T-cell (primary cell): ENCODE data around the gene CLP1. TPM values are rescaled to one million over a fixed set of nuclear protein-coding genes. Genes with fewer than 3 reads are reported as not detected.
"Not testable (repeated sequence)": the region's sequence is repeated elsewhere in the genome, so short reads cannot be mapped to it uniquely, and the experiment has no call there.

ENCODE experiments used
- ATAC-seq, 4 experiments: fragments of 200-7000 bp in 3 of 4; fragments of 150-1000 bp in 1 of 4; cut with Tn5 transposase; replicated peaks in 1 of 4; 1 replicate in 3 of 4; 2 replicates in 1 of 4; pipeline ENCODE4 v1.10.0; 2021; ENCODE audit warnings: moderate library complexity in 3 of 4, mild to moderate bottlenecking in 2 of 4, moderate number of reproducible peaks in 1 of 4
- CTCF ChIA-PET, 2 donors: fragments of 300-600 bp; sonication (Branson Sonifier 250); formaldehyde crosslinking; loops; one replicate each; lab custom pipeline; 2022; ENCODE audit warnings: antibody characterized with exemption in 2 of 2; lab: Charles Lee
- POLR2A ChIA-PET, 2 donors: fragments of 300-600 bp; sonication (Branson Sonifier 250); formaldehyde crosslinking; loops; one replicate each; lab custom pipeline; 2022; ENCODE audit warnings: antibody characterized with exemption in 2 of 2; lab: Charles Lee
- DNase-seq, 35 experiments: peaks; one replicate each; pipeline versions ENCODE4 v3.0.0 to v3.0.0-alpha.2; 2013 to 2023
- H3K27ac ChIP-seq: one replicate; pipeline ENCODE4 v1.5.1; 2013; ENCODE audit warnings: low read length
- H3K27me3 ChIP-seq, 2 experiments: replicated peaks in 1 of 2; 1 replicate in 1 of 2; 2 replicates in 1 of 2; pipeline versions ENCODE4 v1.6.1 to v1.7.0; 2013; ENCODE audit warnings: low read length in 1 of 2, mixed read lengths in 1 of 2; ENCODE audit not compliant: control insufficient read depth in 2 of 2, insufficient read depth in 2 of 2; ENCODE audit errors: extremely low read depth in 1 of 2
- H3K36me3 ChIP-seq, 2 donors: 1 replicate in 1 of 2; 2 replicates in 1 of 2; pipeline versions ENCODE4 v1.6.1 to v1.7.0; 2013; ENCODE audit warnings: low read length in 1 of 2; ENCODE audit not compliant: control insufficient read depth in 2 of 2, insufficient read depth in 1 of 2; ENCODE audit errors: extremely low read depth in 1 of 2
- H3K4me1 ChIP-seq, 2 experiments: 1 replicate in 1 of 2; 2 replicates in 1 of 2; pipeline versions ENCODE4 v1.6.1 to v1.7.0; 2013; ENCODE audit warnings: low read length in 2 of 2, mixed read lengths in 1 of 2; ENCODE audit not compliant: insufficient read depth in 2 of 2, control insufficient read depth in 1 of 2; ENCODE audit errors: extremely low read depth in 1 of 2
- H3K4me3 ChIP-seq, 2 donors: 1 replicate in 1 of 2; 2 replicates in 1 of 2; pipeline versions ENCODE4 v1.5.1 to v1.7.0; 2013; ENCODE audit warnings: mild to moderate bottlenecking in 2 of 2, low read length in 1 of 2, moderate library complexity in 1 of 2; ENCODE audit not compliant: control insufficient read depth in 1 of 2; ENCODE audit errors: extremely low read depth in 1 of 2
- H3K9me3 ChIP-seq: 2 replicates; pipeline ENCODE4 v1.7.0; 2013
- H3K27ac Mint-ChIP-seq, 2 donors: one replicate each; pipeline ENCODE4 v1.8.0; 2020 to 2021; ENCODE audit warnings: mild to moderate bottlenecking in 2 of 2, mixed read lengths in 2 of 2
- H3K27me3 Mint-ChIP-seq, 2 donors: one replicate each; pipeline ENCODE4 v1.8.0; 2021 to 2022; ENCODE audit warnings: mixed read lengths in 2 of 2
- H3K36me3 Mint-ChIP-seq: one replicate; pipeline ENCODE4 v1.8.0; 2021; ENCODE audit warnings: mixed read lengths
- H3K4me1 Mint-ChIP-seq, 3 donors: one replicate each; pipeline ENCODE4 v1.8.0; 2020 to 2022; ENCODE audit warnings: mixed read lengths in 3 of 3, mild to moderate bottlenecking in 1 of 3
- H3K4me3 Mint-ChIP-seq, 3 donors: one replicate each; pipeline ENCODE4 v1.8.0; 2020 to 2022; ENCODE audit warnings: mild to moderate bottlenecking in 3 of 3, mixed read lengths in 3 of 3, moderate library complexity in 3 of 3
- H3K9me3 Mint-ChIP-seq, 3 donors: one replicate each; pipeline ENCODE4 v1.8.0; 2020 to 2022; ENCODE audit warnings: mixed read lengths in 3 of 3
- WGBS: methylation state at CpG from one replicate; pipeline ENCODE4 v1.1.5; 2013; ENCODE audit warnings: missing lambda C conversion rate; ENCODE audit not compliant: insufficient coverage; 5-methylcytosine and 5-hydroxymethylcytosine counted together
- total RNA-seq, 35 experiments: library from RNA in 6 of 35; stranded (reverse) in 6 of 35; fragments of 120-200 nt in 1 of 35; gene quantifications; one replicate each; pipeline versions ENCODE4 v1.2.1 to v1.2.4 and lab custom pipeline; 2013 to 2026

CLP1 gene
- total RNA-seq, 5 donors from 2014 or later (not counting 1 experiment from before 2014, with no cell fraction given): 14.3 to 16.0 (median 14.5) TPM

GRCh38 chr11:57699813-57700212 lies 42.3 kb downstream of the CLP1 start:
- H3K27ac ChIP-seq: no peak overlapping the region
- no peaks in the 10 kb centered on the region for H3K9me3 ChIP-seq
- no peaks in the 10 kb centered on the region for H3K27me3 ChIP-seq
- CTCF ChIA-PET: no interaction called here
- Mint-ChIP-seq H3K4me3 (no peak overlapping the region), H3K27ac (peak overlapping the region in 1 of 2 donors; percentile 16), H3K27me3 (no peaks in the 10 kb centered on the region), H3K36me3 (peaks cover 38% of the 10 kb centered on the region), H3K9me3 (no peaks in the 10 kb centered on the region), H3K4me1 (peaks cover 0 to 8% (median 0%) of the 10 kb centered on the region in 3 donors)
- no CpG with 5 or more reads among the region's 10 CpGs for WGBS
- no peak overlapping the region for H3K4me3 ChIP-seq
- H3K36me3 ChIP-seq: peaks cover 25 to 80% of the 10 kb centered on the region in 2 donors
- no peaks in the 10 kb centered on the region for H3K4me1 ChIP-seq
- POLR2A ChIA-PET: no interaction called here
- DNase-seq (no peak), ATAC-seq (no peak)

- WGBS: no CpG with 5 or more reads among the region's 3 CpGs
- Mint-ChIP-seq H3K27me3 (no peaks in the 10 kb centered on the region), H3K4me1 (peaks cover 0 to 8% (median 0%) of the 10 kb centered on the region in 3 donors), H3K36me3 (peaks cover 40% of the 10 kb centered on the region), H3K9me3 (no peaks in the 10 kb centered on the region), H3K4me3 (no peak overlapping the region), H3K27ac (peak overlapping the region in 1 of 2 donors; percentile 55)
- DNase-seq: no peak
- no peak for ATAC-seq
- CTCF ChIA-PET: interaction anchor here in 1 of 2 donors (0.6 kb wide), 2 partner anchors 17 to 102 kb away, joined by 3 read pairs; no protein-coding TSS in a partner anchor
- peaks cover 25 to 77% of the 10 kb centered on the region in 2 donors for H3K36me3 ChIP-seq
- H3K4me3 ChIP-seq: no peak overlapping the region
- POLR2A ChIA-PET: no interaction called here
- H3K27me3 ChIP-seq: no peaks in the 10 kb centered on the region
- no peaks in the 10 kb centered on the region for H3K9me3 ChIP-seq
- no peaks in the 10 kb centered on the region for H3K4me1 ChIP-seq
- no peak overlapping the region for H3K27ac ChIP-seq
Observed at GRCh38 chr11:57700425-57700824, 42.9 kb downstream of the CLP1 start.

DNA sequence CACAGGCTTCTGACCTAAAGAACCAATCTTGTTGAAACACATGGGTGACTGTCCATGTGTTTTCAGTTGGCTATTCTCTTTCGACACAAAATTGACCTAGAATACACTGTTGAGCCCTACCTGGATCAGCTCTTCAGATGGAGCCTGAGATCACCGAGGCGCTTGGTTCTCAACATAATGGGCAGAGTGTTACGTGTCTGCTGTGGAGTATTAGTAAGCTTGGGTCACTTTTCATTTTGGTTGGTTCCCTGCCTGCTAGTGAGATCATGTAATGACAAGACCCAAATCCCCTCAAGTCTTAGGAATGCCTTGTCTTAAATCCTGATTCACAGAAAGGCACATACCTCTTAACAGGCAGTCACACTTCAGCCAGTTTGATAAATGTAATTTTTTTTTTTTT lies 45.8 kb downstream of the CLP1 start:
- H3K27ac ChIP-seq: no peak overlapping the region
- H3K9me3 Mint-ChIP-seq: no peaks in the 10 kb centered on the region
- no peaks in the 10 kb centered on the region for H3K4me1 ChIP-seq
- H3K4me3 ChIP-seq: no peak overlapping the region
- no peaks in the 10 kb centered on the region for H3K9me3 ChIP-seq
- peaks cover 23 to 53% of the 10 kb centered on the region in 2 donors for H3K36me3 ChIP-seq
- H3K36me3 Mint-ChIP-seq: peaks cover 32% of the 10 kb centered on the region
- no peaks in the 10 kb centered on the region for H3K27me3 ChIP-seq
- H3K27ac Mint-ChIP-seq: no peak overlapping the region
- POLR2A ChIA-PET: interaction anchor here (0.6 to 0.7 kb wide), 2 partner anchors 361 to 367 kb away, joined by 5 to 7 read pairs; no protein-coding TSS in a partner anchor
- H3K27me3 Mint-ChIP-seq: no peaks in the 10 kb centered on the region
- H3K4me3 Mint-ChIP-seq: no peak overlapping the region
- DNase-seq: no peak
- 100% methylated on average over 3 of the region's 4 CpGs for WGBS
- H3K4me1 Mint-ChIP-seq: peaks cover 4 to 5% (median 4%) of the 10 kb centered on the region in 3 donors
- no peak for ATAC-seq
- CTCF ChIA-PET: interaction anchor here (0.7 to 1.7 kb wide), 4 partner anchors 11 to 245 kb away, joined by 3 to 6 read pairs (median 3); partner anchors contain the start of gene BTBD18 (in 1 of the 2)

GRCh38 chr11:57704932-57705331 lies 47.4 kb downstream of the CLP1 start:
- POLR2A ChIA-PET: interaction anchor here in 1 of 2 donors (1.7 kb wide), 1 partner anchor 9 kb away, joined by 7 read pairs; no protein-coding TSS in a partner anchor
- no peaks in the 10 kb centered on the region for H3K9me3 Mint-ChIP-seq
- peak overlapping the region in 1 of 2 donors; percentile 48 for H3K27ac Mint-ChIP-seq
- H3K4me3 ChIP-seq: no peak overlapping the region
- no peak overlapping the region for H3K4me3 Mint-ChIP-seq
- ATAC-seq: no peak
- peaks cover 10 to 13% (median 10%) of the 10 kb centered on the region in 3 donors for H3K4me1 Mint-ChIP-seq
- no peaks in the 10 kb centered on the region for H3K27me3 Mint-ChIP-seq
- no peak for DNase-seq
- peaks cover 25% of the 10 kb centered on the region for H3K36me3 Mint-ChIP-seq
- no peaks in the 10 kb centered on the region for H3K27me3 ChIP-seq
- CTCF ChIA-PET: no interaction called here
- WGBS: no CpG with 5 or more reads among the region's 6 CpGs
- peaks cover 10 to 37% of the 10 kb centered on the region in 2 donors for H3K36me3 ChIP-seq
- H3K9me3 ChIP-seq: no peaks in the 10 kb centered on the region
- H3K4me1 ChIP-seq: no peaks in the 10 kb centered on the region
- H3K27ac ChIP-seq: no peak overlapping the region

GRCh38 chr11:57705432-57705831 lies 47.9 kb downstream of the CLP1 start:
- H3K4me1 ChIP-seq, H3K4me3 ChIP-seq, H3K9me3 ChIP-seq, H3K27ac ChIP-seq, H3K4me3 Mint-ChIP-seq, H3K9me3 Mint-ChIP-seq, H3K27me3 Mint-ChIP-seq, DNase-seq, CTCF ChIA-PET, ATAC-seq, H3K27me3 ChIP-seq: not testable (repeated sequence)
- no CpG with 5 or more reads among the region's 8 CpGs for WGBS
- H3K4me1 Mint-ChIP-seq: peaks cover 13 to 18% (median 13%) of the 10 kb centered on the region in 3 donors
- POLR2A ChIA-PET: interaction anchor here in 1 of 2 donors (1.7 kb wide), 1 partner anchor 9 kb away, joined by 7 read pairs; no protein-coding TSS in a partner anchor
- H3K27ac Mint-ChIP-seq: peak overlapping the region in 1 of 2 donors; percentile 58
- peaks cover 26% of the 10 kb centered on the region for H3K36me3 Mint-ChIP-seq
- peaks cover 8 to 32% of the 10 kb centered on the region in 2 donors for H3K36me3 ChIP-seq

DNA sequence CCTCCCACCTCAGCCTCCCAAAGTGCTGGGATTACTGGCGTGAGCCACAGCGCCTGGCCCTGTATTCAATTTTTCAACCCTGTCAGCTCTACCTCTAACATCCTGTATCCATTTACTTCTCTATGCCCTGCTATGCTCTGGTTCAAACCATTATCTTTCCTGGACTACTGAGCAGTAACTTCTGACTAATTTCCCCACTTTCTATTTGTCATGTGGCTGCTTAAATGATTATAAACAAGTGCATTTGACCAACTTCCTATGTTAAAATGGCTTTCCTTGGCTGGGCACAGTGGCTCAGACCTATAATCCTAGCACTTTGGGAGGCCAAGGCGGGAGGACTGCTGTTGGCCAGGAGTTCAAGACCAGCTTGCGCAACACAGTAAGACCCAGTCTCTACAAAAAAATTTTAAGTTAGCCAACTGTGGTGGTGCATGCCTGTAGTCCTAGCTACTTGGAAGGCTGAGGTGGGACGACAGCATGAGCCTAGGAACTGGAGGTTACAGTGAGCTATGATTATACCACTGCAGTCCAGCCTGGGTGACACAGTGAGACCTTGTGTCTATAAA lies 52.3 kb downstream of the CLP1 start:
- no peak overlapping the region for H3K27ac ChIP-seq
- peaks cover 0 to 2% of the 10 kb centered on the region in 2 donors for H3K36me3 ChIP-seq
- no peaks in the 10 kb centered on the region for H3K9me3 ChIP-seq
- Mint-ChIP-seq H3K9me3 (no peaks in the 10 kb centered on the region), H3K36me3 (peaks cover 13% of the 10 kb centered on the region), H3K27ac (peak overlapping the region in 1 of 2 donors; percentile 16), H3K27me3 (no peaks in the 10 kb centered on the region), H3K4me3 (peak overlapping the region in 1 of 3 donors; percentile 38), H3K4me1 (peaks cover 47 to 50% (median 49%) of the 10 kb centered on the region in 3 donors)
- WGBS: 95% methylated on average over 3 of the region's 5 CpGs
- ChIA-PET CTCF (interaction anchor here (0.8 to 2.9 kb wide), 2 partner anchors 36 to 91 kb away, joined by 6 to 29 read pairs; no protein-coding TSS in a partner anchor), POLR2A (interaction anchor here (0.5 to 0.7 kb wide), 3 partner anchors 12 to 181 kb away, joined by 3 to 8 read pairs (median 3); partner anchors contain the start of gene UBE2L6 (in 1 of the 2))
- no peak for ATAC-seq
- DNase-seq: no peak
- no peak overlapping the region for H3K4me3 ChIP-seq
- H3K27me3 ChIP-seq: no peaks in the 10 kb centered on the region
- peaks cover 19 to 28% of the 10 kb centered on the region in 2 experiments for H3K4me1 ChIP-seq
